Panc1 (cell line): Measurements from ENCODE around the gene TMEM92.

Source experiments
- CTCF ChIP-seq: fragments of 450-650 bp; IDR thresholded peaks from 2 replicates; pipeline ENCODE4 v1.5.1; 2017; ENCODE audit warnings: mild to moderate bottlenecking
- SIN3A ChIP-seq: IDR thresholded peaks from 2 replicates; pipeline ENCODE4 v1.6.1; 2012; ENCODE audit warnings: low read depth, mild to moderate bottlenecking, low read length, moderate library complexity, borderline replicate concordance; ENCODE audit not compliant: insufficient read depth

GRCh38 chr17:50279639-50280038, 5.4 kb downstream of the TMEM92 start:
- TF ChIP-seq SIN3A, result no peak
- TF ChIP-seq CTCF, result no peak
